Heart left ventricle (tissue), 16 donors: ENCODE results near the gene ICAM2. TPM values are rescaled to one million over a fixed set of nuclear protein-coding genes. Genes with fewer than 3 reads are reported as not detected.
"Not testable (repeated sequence)": the region's sequence is repeated elsewhere in the genome, so short reads cannot be mapped to it uniquely, and the experiment has no call there.

Source experiments
- ATAC-seq, 4 donors: fragments of 200-7000 bp; cut with Tn5 transposase; one replicate each; pipeline ENCODE4 v1.9.1; 2020 to 2022; ENCODE audit warnings: moderate library complexity in 4 of 4, mild to moderate bottlenecking in 3 of 4, moderate number of reproducible peaks in 1 of 4
- DNase-seq, 5 donors: peaks; one replicate each; pipeline ENCODE4 v3.0.0-alpha.2; 2020
- H3K27ac ChIP-seq, 12 donors: fragments of 200-600 bp; sonication (generic) in 4 of 12; one replicate each; pipeline versions ENCODE4 v1.5.0 to v1.8.0; 2016 to 2022; ENCODE audit warnings: mild to moderate bottlenecking in 2 of 12
- H3K27me3 ChIP-seq, 9 donors: fragments of 200-600 bp; sonication (generic) in 2 of 9; one replicate each; pipeline versions ENCODE4 v1.5.1 to v1.8.0; 2016 to 2022; ENCODE audit warnings: mild to moderate bottlenecking in 3 of 9
- H3K36me3 ChIP-seq, 9 donors: fragments of 200-600 bp; sonication (generic) in 2 of 9; one replicate each; pipeline versions ENCODE4 v1.5.0 to v1.8.0; 2018 to 2022; ENCODE audit warnings: mild to moderate bottlenecking in 2 of 9
- H3K4me1 ChIP-seq, 12 donors: fragments of 200-600 bp; sonication (generic) in 4 of 12; one replicate each; pipeline versions ENCODE4 v1.5.0 to v1.8.0; 2016 to 2022; ENCODE audit warnings: mild to moderate bottlenecking in 3 of 12
- H3K4me3 ChIP-seq, 12 donors: fragments of 200-600 bp; sonication (generic) in 4 of 12; one replicate each; pipeline versions ENCODE4 v1.5.0 to v1.8.0; 2017 to 2022; ENCODE audit warnings: mild to moderate bottlenecking in 9 of 12, moderate library complexity in 4 of 12
- H3K9me3 ChIP-seq, 12 donors: fragments of 200-600 bp; sonication (generic) in 4 of 12; one replicate each; pipeline versions ENCODE4 v1.5.0 to v1.8.0; 2016 to 2022; ENCODE audit warnings: mild to moderate bottlenecking in 1 of 12
- CTCF ChIP-seq, 12 donors: fragments of 200-600 bp; sonication (generic) in 4 of 12; IDR thresholded peaks; one replicate each; pipeline versions ENCODE4 v1.5.0 to v1.8.0; 2018 to 2022; ENCODE audit warnings: antibody characterized with exemption in 12 of 12, mild to moderate bottlenecking in 5 of 12
- POLR2A ChIP-seq, 2 donors: fragments of 450-650 bp; IDR thresholded peaks; one replicate each; pipeline ENCODE4 v1.6.1; 2017; ENCODE audit warnings: antibody characterized with exemption in 2 of 2, mild to moderate bottlenecking in 2 of 2, moderate library complexity in 2 of 2
- WGBS, 4 donors: extraction: QIAGEN DNeasy Blood & Tissue Kit in 2 of 4; methylation state at CpG; one replicate each; pipeline versions ENCODE4 v1.1.5 to v1.1.7; 2013 to 2018; 5-methylcytosine and 5-hydroxymethylcytosine counted together
- intact Hi-C, 10 donors: fragments of 100-400 bp; cut with DNase I; formaldehyde crosslinking; loops; one replicate each; pipeline versions ENCODE4 v1.11.1 to v1.14.2; 2022
- polyA plus RNA-seq, 2 donors: library from polyadenylated mRNA; stranded (reverse); fragments of 200-250 nt; gene quantifications; one replicate each; pipeline ENCODE4 v1.2.3, GENCODE V29; 2013
- total RNA-seq, 9 donors: library from RNA; depleted of rRNA in 2 of 9; stranded (reverse); fragments of >200 nt in 2 of 9; fragmentation: NEBNext Ultra II Directional in 3 of 9; extraction: Animal tissue kit (Norgen Biotek cat#: 25700) in 3 of 9; gene quantifications; one replicate each; pipeline versions ENCODE4 v1.1.0 to v1.2.4, GENCODE V29; 2016 to 2023
- donor health status: ischemic (EF 13 %, LVEDD 7.1; RV severe dilation, severe dysfunction).
- donor health status: healthy with polysubstance abuse.
- donor health status: DM: no; HTN: yes; CAD: no.
- donor health status: DM: no; HTN: no; CAD: no.
- donor health status: ischemic (EF 25% LVEDD 6.9; RV normal size, moderate dysfunction).
- donor health status: ischemic (EF 25% LVEDD 5.7; RV mildly dilated, moderate dysfunction).
- donor health status: healthy.
- donor health status: DM: yes; HTN: yes; CAD: no.
- donor health status: ischemic (EF 35%, LVEDD 5.7; RV mildly dilated, moderate dysfunction).
- donor health status: nonischemic (EF 11% LVEDD 7.7; RV severe dilation, severe dysfunction).
- donor health status: DM: yes; HTN: yes; CAD: no.
- donor health status: PGD.
- donor health status: ischemic (EF 29% LVEDD 5.4; RV normal size, mild dysfunction).
- donor health status: nonischemic (EF 23%, LVEDD 6.1; RV moderate dilation, normal function).

ICAM2 gene
- total and polyA plus RNA-seq, 11 donors: 24.4 to 262 (median 43.1) TPM

DNA sequence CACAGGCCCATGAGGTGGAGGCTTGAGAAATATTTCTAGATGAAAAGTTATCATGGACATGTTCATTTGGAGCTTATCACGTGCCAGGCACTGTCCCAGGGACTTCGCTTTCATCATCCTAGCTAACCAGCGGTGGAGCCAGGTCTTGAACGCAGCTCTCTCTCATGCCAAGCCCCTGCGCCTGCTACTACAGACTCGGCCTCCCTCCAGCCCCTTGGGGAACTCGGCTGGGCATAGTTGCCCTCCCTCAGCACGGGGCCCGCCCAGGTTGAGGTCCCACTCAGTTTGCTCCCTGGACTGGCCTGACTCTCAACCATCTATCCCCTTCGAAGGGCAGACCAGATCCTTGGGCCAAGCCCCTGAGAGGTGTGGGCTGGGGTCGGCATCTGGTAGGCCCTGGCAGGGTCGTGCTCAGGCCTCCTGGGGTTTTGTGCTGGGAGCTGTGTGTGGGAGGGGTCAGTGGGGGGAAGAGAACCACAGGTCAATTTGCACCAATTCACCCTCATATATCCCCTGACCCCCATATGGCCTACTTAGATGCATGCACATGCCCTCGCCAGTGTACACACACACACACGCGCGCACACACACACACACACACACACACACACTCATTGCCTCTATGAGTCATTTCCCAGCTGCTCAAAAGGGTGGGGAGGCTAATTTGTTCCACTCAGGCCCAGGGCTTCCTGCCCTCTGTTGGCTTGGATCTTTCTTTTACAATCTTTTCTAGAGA is 35.6 kb downstream of the ICAM2 start:
- 64 to 75% (median 70%) methylated on average over 14 to 16 of the region's 16 CpGs for WGBS, 4 donors
- Histone ChIP-seq H3K4me1 (peaks cover 10 to 78% (median 53%) of the 10 kb centered on the region in 12 donors), H3K27me3 (peaks cover 0 to 4% (median 0%) of the 10 kb centered on the region in 9 donors), H3K4me3 (no peak overlapping the region), H3K27ac (peak overlapping the region; percentile 49 to 86 (median 78)), H3K36me3 (no peaks in the 10 kb centered on the region), H3K9me3 (peaks cover 0 to 15% (median 0%) of the 10 kb centered on the region in 12 donors)
- ATAC-seq (peak; percentile 63 to 82 (median 73)), DNase-seq (peak in 3 of 5 donors; percentile 32 to 69 (median 69))
- no peak for TF ChIP-seq POLR2A (IDR thresholded peaks at IDR 0.05)
- TF ChIP-seq CTCF (IDR thresholded peaks at IDR 0.05): peak in 1 of 12 donors; percentile 26
- intact Hi-C loops: loop anchor here in 6 of 10 donors (5.0 to 10.0 kb wide), 5 partner anchors 33 to 68 kb away; partner anchors contain the start of genes GH1 (in 2 of the 6) and CD79B (in 1 of the 6)

DNA sequence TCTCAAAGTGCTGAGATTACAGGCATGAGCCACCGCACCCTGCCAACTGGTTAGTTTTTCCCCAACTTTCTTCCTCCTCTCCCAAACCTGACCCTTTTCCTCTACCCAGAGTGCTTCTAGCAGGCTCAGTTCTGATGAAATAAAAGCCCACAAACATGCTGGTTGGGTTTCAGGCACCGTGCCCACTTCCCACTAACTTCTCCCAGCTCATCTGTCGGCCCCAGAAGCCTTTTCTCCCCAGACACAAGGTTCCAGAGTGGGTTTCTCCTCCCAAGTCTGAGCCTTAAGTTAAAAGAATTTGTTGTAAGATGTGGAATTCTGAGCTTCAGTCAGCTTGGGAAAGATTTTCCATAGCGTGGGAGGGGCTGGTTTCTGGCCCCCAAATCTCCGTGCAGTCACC is 36.2 kb downstream of the ICAM2 start:
- intact Hi-C loops: loop anchor here in 2 of 10 donors (5.0 to 10.0 kb wide), 2 partner anchors 52 to 59 kb away; partner anchors contain the start of gene CD79B (in 1 of the 2)
- ATAC-seq: no peak
- no peak overlapping the region for H3K4me3 ChIP-seq
- 73 to 77% (median 74%) methylated on average over 5 of the region's 5 CpGs for WGBS, 4 donors
- H3K9me3 ChIP-seq: peaks cover 0 to 15% (median 0%) of the 10 kb centered on the region in 12 donors
- peak overlapping the region; percentile 58 to 86 (median 74) for H3K27ac ChIP-seq
- peaks cover 0 to 4% (median 0%) of the 10 kb centered on the region in 9 donors for H3K27me3 ChIP-seq
- H3K4me1 ChIP-seq: peaks cover 10 to 83% (median 55%) of the 10 kb centered on the region in 12 donors
- peak in 1 of 5 donors; percentile 33 for DNase-seq
- H3K36me3 ChIP-seq: no peaks in the 10 kb centered on the region
- TF ChIP-seq CTCF (IDR thresholded peaks at IDR 0.05): no peak
- TF ChIP-seq POLR2A (IDR thresholded peaks at IDR 0.05): no peak

GRCh38 chr17:63983320-63983719 is 37.1 kb downstream of the ICAM2 start:
- intact Hi-C loops: loop anchor here in 2 of 10 donors (1.0 to 10.0 kb wide), 3 partner anchors 16 to 59 kb away; partner anchors contain the start of gene CD79B (in 1 of the 2)
- WGBS, 4 donors: 31 to 49% (median 37%) methylated on average over 4 to 7 of the region's 7 CpGs
- peak; percentile 58 to 83 (median 76) for DNase-seq
- Histone ChIP-seq H3K9me3 (peaks cover 0 to 15% (median 0%) of the 10 kb centered on the region in 12 donors), H3K27me3 (no peaks in the 10 kb centered on the region), H3K27ac (peak overlapping the region in 11 of 12 donors; percentile 58 to 86 (median 76)), H3K4me3 (no peak overlapping the region), H3K36me3 (no peaks in the 10 kb centered on the region), H3K4me1 (peaks cover 10 to 76% (median 54%) of the 10 kb centered on the region in 12 donors)
- ATAC-seq: peak; percentile 35 to 78 (median 56)
- TF ChIP-seq POLR2A (IDR thresholded peaks at IDR 0.05): no peak
- no peak for TF ChIP-seq CTCF (IDR thresholded peaks at IDR 0.05)

- not testable (repeated sequence) for H3K4me3 ChIP-seq, ATAC-seq, DNase-seq, H3K36me3 ChIP-seq, H3K27me3 ChIP-seq
- H3K27ac ChIP-seq: peak overlapping the region in 11 of 12 donors; percentile 25 to 86 (median 76)
- peaks cover 10 to 76% (median 54%) of the 10 kb centered on the region in 12 donors for H3K4me1 ChIP-seq
- intact Hi-C loops: loop anchor here in 2 of 10 donors (1.0 to 10.0 kb wide), 3 partner anchors 17 to 58 kb away; partner anchors contain the start of gene CD79B (in 1 of the 2)
- peaks cover 0 to 15% (median 0%) of the 10 kb centered on the region in 12 donors for H3K9me3 ChIP-seq
- WGBS, 4 donors: 91 to 100% (median 93%) methylated on average over 2 of the region's 2 CpGs
Measured at GRCh38 chr17:63982641-63983040, 37.8 kb downstream of the ICAM2 start.
